ENCODE results near the gene BCAS1. TPM values are rescaled to one million over a fixed set of nuclear protein-coding genes. Genes with fewer than 3 reads are reported as not detected.

Gene BCAS1
- polyA plus RNA-seq, 4 donors, result 0.66 to 6.2 (median 4.4) TPM

GRCh38 chr20:53966774-53967398, 103.5 kb downstream of the BCAS1 start:
- no peak for DNase-seq (ENCODE audit: low read depth in 4 of 4, low spot score in 3 of 4)

DNA sequence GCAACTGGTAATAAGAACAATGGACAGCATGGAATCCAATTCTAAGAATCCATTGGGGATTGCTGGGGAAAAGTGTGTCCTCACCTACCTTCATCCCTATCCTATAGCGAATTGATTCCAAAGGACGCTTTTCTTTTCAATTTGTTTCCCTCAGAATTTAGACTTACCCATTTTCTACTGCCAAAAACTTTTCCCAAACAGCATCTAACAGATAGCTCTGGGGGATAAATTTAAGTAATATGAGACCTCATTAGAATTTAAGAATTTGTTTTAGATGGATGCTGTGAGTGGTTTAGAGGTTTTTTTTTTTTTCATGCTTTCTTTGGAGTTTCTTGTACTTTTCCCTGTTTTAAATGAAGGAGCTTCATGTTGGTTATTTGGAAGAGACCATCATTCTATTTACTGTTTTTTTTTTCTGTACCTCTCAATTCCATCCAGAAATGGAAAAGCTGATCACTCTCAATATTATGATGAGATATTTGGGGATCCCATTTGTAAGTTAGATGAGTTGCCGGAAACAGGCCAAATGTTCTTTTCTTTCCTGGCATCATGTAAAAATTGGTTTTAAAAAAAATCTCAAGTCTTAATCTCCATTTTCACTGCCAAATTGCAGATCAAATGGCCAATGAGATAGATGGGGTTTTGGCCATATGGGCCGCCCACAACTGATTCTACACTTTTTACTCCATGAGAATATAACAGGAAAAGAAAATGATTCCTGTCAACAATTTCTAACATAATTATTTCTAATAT, 105.7 kb downstream of the BCAS1 start:
- no peak for DNase-seq (ENCODE audit: low read depth in 4 of 4, low spot score in 3 of 4)

- no peak for DNase-seq (ENCODE audit: low read depth in 4 of 4, low spot score in 3 of 4)
Observed at GRCh38 chr20:53964067-53964466, 106.3 kb downstream of the BCAS1 start.

GRCh38 chr20:53963635-53964034, 106.8 kb downstream of the BCAS1 start:
- DNase-seq (ENCODE audit: low read depth in 4 of 4, low spot score in 3 of 4), result no peak

DNA sequence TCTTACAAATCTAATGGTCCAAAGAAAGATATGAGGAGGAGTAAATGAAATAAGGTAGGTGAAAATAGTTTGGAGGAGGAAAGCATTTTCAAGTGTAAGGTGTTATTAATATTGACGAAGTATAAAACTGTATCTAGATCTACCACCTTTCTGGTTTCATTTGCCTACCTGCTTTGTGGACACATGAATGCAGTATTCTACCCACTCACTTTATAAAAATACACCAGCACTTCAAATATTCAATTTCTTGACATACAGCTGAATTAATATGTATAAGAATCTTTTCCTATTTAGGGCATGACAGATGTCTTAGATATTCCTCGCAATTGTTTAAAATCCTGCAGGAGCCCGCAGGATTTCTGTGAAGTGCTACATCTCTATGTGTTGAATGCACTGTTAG, 108.0 kb downstream of the BCAS1 start:
- no peak for DNase-seq (ENCODE audit: low read depth in 4 of 4, low spot score in 3 of 4)

GRCh38 chr20:53961527-53961926, 108.9 kb downstream of the BCAS1 start:
- no peak for DNase-seq (ENCODE audit: low read depth in 4 of 4, low spot score in 3 of 4)

- no peak for DNase-seq (ENCODE audit: low read depth in 4 of 4, low spot score in 3 of 4)
Observed at GRCh38 chr20:53960579-53961272, 109.7 kb downstream of the BCAS1 start.

GRCh38 chr20:53959911-53960578, 110.3 kb downstream of the BCAS1 start:
- no peak for DNase-seq (ENCODE audit: low read depth in 4 of 4, low spot score in 3 of 4)

DNA sequence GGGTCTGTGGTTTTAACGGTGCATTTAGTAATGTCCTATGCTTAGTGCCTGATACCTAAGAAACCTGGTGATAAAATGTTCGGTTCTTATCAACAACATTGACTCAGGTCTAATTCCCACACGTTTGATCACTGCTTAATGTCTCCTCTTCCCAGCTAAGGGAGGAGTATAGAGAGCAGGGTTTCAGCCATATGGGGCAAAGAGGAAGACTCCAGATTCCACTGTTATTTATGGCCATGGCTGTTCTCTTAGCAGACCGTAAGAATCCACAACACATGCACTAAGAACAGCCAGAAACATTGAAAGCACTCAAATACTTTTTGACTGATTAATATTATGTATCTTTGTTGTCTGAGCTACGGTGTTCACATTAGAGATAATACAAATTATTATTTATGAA, 112.1 kb downstream of the BCAS1 start:
- DNase-seq (ENCODE audit: low read depth in 4 of 4, low spot score in 3 of 4), result no peak

- no peak for DNase-seq (ENCODE audit: low read depth in 4 of 4, low spot score in 3 of 4)
Observed at GRCh38 chr20:53957451-53958172, 112.8 kb downstream of the BCAS1 start.

- no peak for DNase-seq (ENCODE audit: low read depth in 4 of 4, low spot score in 3 of 4)
Observed at GRCh38 chr20:53956013-53956715, 114.2 kb downstream of the BCAS1 start.

GRCh38 chr20:53954723-53955658, 115.4 kb downstream of the BCAS1 start:
- no peak for DNase-seq (ENCODE audit: low read depth in 4 of 4, low spot score in 3 of 4)

DNA sequence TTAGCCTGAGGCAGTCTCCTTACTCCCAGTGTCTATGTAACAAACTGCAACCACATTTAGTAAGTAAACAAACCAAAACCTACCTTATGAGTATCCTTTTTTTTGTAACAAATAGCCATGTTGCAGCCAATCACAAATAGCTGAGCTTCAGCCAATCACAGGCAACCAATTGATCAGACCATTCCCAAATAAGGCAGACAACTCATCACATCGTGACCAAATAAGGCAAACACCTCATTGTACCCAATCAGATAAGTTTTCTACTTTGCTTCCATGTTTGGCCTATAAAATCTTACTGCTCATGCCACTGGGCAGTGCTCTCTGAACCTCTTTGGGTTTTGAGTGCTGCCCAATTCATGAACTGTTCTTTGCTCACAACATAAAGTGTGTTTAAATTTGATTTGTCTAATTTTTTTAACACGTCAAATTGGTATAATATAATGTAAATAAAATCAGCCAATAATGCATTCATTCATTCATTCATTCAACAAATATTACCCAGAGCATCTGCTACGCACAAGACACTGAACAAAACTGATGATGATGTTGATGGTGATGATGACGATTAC, 117.8 kb downstream of the BCAS1 start:
- no peak for DNase-seq (ENCODE audit: low read depth in 4 of 4, low spot score in 3 of 4)

- no peak for DNase-seq (ENCODE audit: low read depth in 4 of 4, low spot score in 3 of 4)
Observed at GRCh38 chr20:53950578-53950977, 119.8 kb downstream of the BCAS1 start.

DNA sequence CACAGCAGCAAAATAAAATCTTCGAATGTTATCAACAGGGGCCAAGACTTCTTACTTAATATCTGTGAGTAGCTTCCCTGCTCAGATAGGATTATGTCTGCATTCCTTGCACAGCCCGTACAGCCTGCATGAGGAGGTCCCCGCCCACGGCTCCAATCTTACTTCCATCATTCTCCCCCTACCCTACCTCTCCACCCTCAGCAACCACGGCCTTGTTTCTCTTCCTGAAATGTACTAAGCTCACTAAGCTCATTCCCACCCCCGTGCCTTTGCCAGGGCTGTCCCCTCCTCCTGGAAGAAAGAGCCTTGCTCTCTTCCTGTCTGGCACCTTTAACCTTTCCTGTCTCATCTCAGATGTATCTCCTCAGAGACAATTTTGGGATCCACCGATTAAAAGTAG, 120.4 kb downstream of the BCAS1 start:
- DNase-seq (ENCODE audit: low read depth in 4 of 4, low spot score in 3 of 4), result no peak

GRCh38 chr20:53949319-53949839, 121.0 kb downstream of the BCAS1 start:
- DNase-seq (ENCODE audit: low read depth in 4 of 4, low spot score in 3 of 4), result no peak

- DNase-seq (ENCODE audit: low read depth in 4 of 4, low spot score in 3 of 4), result no peak
Observed at GRCh38 chr20:53948383-53949318, 121.7 kb downstream of the BCAS1 start.

Measured in left renal pelvis (tissue), 4 donors.